ENCODE measurements around the gene FAM120AOS. TPM values are rescaled to one million over a fixed set of nuclear protein-coding genes. Genes with fewer than 3 reads are reported as not detected.

Gene FAM120AOS
- total RNA-seq, result 47.5 and 50.3 TPM in 2 replicates
- long read RNA-seq, full-length matches to known transcripts, result 32 of 41 reads
- long read RNA-seq, partial matches to known transcripts, result 4 of 41 reads
- long read RNA-seq, other reads (novel, unspliced or antisense), result 5 of 41 reads

- Mint-ChIP-seq H3K4me3 (ENCODE audit: low read depth) (peak within 1 kb of the TSS; percentile 88), H3K27me3 (no peaks in the 10 kb centered on the region), H3K27ac (peak within 1 kb of the TSS; percentile 91), H3K36me3 (ENCODE audit: insufficient read depth) (peaks cover 4% of the 10 kb centered on the region), H3K4me1 (ENCODE audit: low read depth) (peaks cover 24% of the 10 kb centered on the region), H3K9me3 (ENCODE audit: low read depth) (no peaks in the 10 kb centered on the region)
- peak; percentile 50 for DNase-seq (ENCODE audit: low spot score, unreplicated experiment)
- TF ChIP-seq CTCF (IDR thresholded peaks at IDR 0.05; ENCODE audit: unreplicated experiment), result no peak
These were observed at the start of gene FAM120AOS for GRCh38 chr9:93453047-93453914. Gene FAM120AOS, minus strand, starts transcription at chr9:93453581. Its CDS starts 872 bp downstream, at chr9:93452709.

DNA sequence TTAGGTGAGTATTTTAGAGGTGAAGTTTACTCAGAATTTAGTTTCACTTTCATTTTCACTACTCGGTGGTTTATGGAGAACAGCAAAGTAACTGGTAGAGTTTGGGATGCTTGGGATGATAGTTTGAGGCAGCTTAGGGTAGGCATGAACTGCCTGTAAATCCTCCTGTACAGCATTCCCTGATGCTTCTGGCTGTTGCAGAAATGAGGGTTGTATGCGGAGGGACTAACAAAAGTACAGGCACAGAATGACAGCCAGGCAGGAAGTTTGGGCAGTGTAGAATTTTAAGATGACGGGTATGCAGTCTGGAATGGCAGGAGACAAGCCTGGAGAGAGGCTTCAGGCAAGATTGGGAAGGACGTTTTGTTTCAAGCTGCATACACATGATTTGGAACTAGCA, 48.0 kb upstream of the FAM120AOS start:
- no peak overlapping the region for H3K27ac Mint-ChIP-seq
- no peak for TF ChIP-seq CTCF (IDR thresholded peaks at IDR 0.05; ENCODE audit: unreplicated experiment)
- peaks cover 17% of the 10 kb centered on the region for H3K36me3 Mint-ChIP-seq (ENCODE audit: insufficient read depth)
- H3K9me3 Mint-ChIP-seq (ENCODE audit: low read depth), result no peaks in the 10 kb centered on the region
- H3K4me3 Mint-ChIP-seq (ENCODE audit: low read depth), result no peak overlapping the region
- no peak for DNase-seq (ENCODE audit: low spot score, unreplicated experiment)
- H3K27me3 Mint-ChIP-seq, result no peaks in the 10 kb centered on the region
- H3K4me1 Mint-ChIP-seq (ENCODE audit: low read depth), result no peaks in the 10 kb centered on the region

DNA sequence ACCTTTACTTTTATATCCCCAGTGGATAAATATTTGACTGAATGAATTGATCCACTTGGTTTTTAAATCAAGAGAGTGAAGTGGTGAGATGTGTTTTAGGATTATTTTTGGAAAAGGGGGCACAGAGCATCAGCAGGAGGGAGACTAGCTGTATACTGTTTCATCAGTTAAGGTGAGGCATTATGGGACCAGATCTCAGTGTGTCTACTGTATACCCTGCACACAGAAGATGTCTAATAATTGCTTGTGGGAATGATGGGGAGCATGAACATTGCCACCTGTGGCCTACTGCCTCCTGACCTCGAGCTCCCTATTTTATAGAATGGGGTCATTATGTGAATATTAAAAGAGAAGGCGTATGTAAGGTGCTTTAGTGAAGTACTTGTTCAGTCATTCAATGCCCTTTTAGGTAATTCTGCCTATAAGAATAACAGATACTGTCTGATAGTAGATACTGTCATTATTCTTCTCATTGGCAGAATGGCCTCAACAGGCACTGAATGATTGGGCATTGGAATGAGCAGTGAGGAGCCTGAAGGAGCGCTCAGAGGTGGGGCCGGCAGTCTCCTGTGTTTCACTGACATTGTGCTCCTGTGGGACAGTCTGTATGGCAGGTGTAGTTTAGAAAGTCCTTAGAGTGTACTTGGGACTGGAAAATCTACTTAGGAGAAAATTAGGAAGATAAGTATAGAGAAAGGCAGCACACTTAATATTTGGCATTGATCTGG, 47.4 kb upstream of the FAM120AOS start:
- Mint-ChIP-seq H3K36me3 (ENCODE audit: insufficient read depth) (peaks cover 16% of the 10 kb centered on the region), H3K4me1 (ENCODE audit: low read depth) (no peaks in the 10 kb centered on the region), H3K27me3 (no peaks in the 10 kb centered on the region), H3K27ac (no peak overlapping the region), H3K9me3 (ENCODE audit: low read depth) (no peaks in the 10 kb centered on the region), H3K4me3 (ENCODE audit: low read depth) (no peak overlapping the region)
- TF ChIP-seq CTCF (IDR thresholded peaks at IDR 0.05; ENCODE audit: unreplicated experiment), result no peak
- DNase-seq (ENCODE audit: low spot score, unreplicated experiment), result no peak

DNA sequence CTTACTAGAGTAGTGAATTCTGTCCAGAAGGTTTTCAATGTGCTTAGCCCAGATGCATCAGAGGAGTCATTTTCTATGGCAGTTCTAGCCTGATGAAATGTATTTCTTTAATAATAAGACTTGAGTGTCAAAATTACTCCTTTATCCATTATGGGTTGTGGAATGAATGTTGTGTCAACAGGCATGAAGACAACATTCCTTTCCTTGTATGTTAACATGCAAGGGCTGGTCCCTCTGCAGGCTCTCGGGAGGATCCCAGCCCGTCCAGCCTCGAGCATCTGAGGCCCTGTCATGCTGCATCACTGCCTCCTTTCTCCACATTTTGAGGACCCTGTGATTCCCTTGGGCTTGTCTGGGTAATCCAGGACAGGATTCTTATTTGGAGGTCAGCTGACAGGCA, 42.9 kb upstream of the FAM120AOS start:
- no peaks in the 10 kb centered on the region for H3K4me1 Mint-ChIP-seq (ENCODE audit: low read depth)
- no peak overlapping the region for H3K4me3 Mint-ChIP-seq (ENCODE audit: low read depth)
- no peak for DNase-seq (ENCODE audit: low spot score, unreplicated experiment)
- no peak overlapping the region for H3K27ac Mint-ChIP-seq
- TF ChIP-seq CTCF (IDR thresholded peaks at IDR 0.05; ENCODE audit: unreplicated experiment), result no peak
- no peaks in the 10 kb centered on the region for H3K9me3 Mint-ChIP-seq (ENCODE audit: low read depth)
- H3K36me3 Mint-ChIP-seq (ENCODE audit: insufficient read depth), result peaks cover 8% of the 10 kb centered on the region
- no peaks in the 10 kb centered on the region for H3K27me3 Mint-ChIP-seq

- peaks cover 4% of the 10 kb centered on the region for H3K36me3 Mint-ChIP-seq (ENCODE audit: insufficient read depth)
- H3K4me3 Mint-ChIP-seq (ENCODE audit: low read depth), result no peak overlapping the region
- no peak for TF ChIP-seq CTCF (IDR thresholded peaks at IDR 0.05; ENCODE audit: unreplicated experiment)
- DNase-seq (ENCODE audit: low spot score, unreplicated experiment), result no peak
- H3K27ac Mint-ChIP-seq, result no peak overlapping the region
- no peaks in the 10 kb centered on the region for H3K4me1 Mint-ChIP-seq (ENCODE audit: low read depth)
- no peaks in the 10 kb centered on the region for H3K9me3 Mint-ChIP-seq (ENCODE audit: low read depth)
- H3K27me3 Mint-ChIP-seq, result no peaks in the 10 kb centered on the region
These were observed 40.6 kb upstream of the FAM120AOS start for GRCh38 chr9:93493949-93494348.
